Nephron (organoid): ENCODE results near the gene MGAT5.
A peak's percentile ranks its signal among the peaks of the same experiment; 100 is the strongest.

Experiments used
- H3K27ac Mint-ChIP-seq, 3 experiments: 2 replicates each; pipeline ENCODE4 v1.8.0; 2020; ENCODE audit warnings: mixed read lengths in 3 of 3, mild to moderate bottlenecking in 2 of 3, moderate library complexity in 1 of 3
- H3K27me3 Mint-ChIP-seq: 2 replicates; pipeline ENCODE4 v1.8.0; 2021; ENCODE audit warnings: low read depth, mild to moderate bottlenecking, moderate library complexity, mixed read lengths
- H3K36me3 Mint-ChIP-seq: 2 replicates; pipeline ENCODE4 v1.8.0; 2020; ENCODE audit warnings: low read depth, mixed read lengths
- H3K4me1 Mint-ChIP-seq: 2 replicates; pipeline ENCODE4 v1.8.0; 2020; ENCODE audit warnings: mixed read lengths
- H3K4me3 Mint-ChIP-seq, 3 experiments: 2 replicates each; pipeline ENCODE4 v1.8.0; 2020; ENCODE audit warnings: mild to moderate bottlenecking in 3 of 3, mixed read lengths in 3 of 3, moderate library complexity in 2 of 3
- H3K9me3 Mint-ChIP-seq: 2 replicates; pipeline ENCODE4 v1.8.0; 2020; ENCODE audit warnings: mixed read lengths
- TF ChIP-seq, protein P1 (sequence below), 3 experiments: fragments of 200-600 bp; sonication (generic); IDR thresholded peaks; one replicate each; pipeline ENCODE4 v1.5.0; 2021; ENCODE audit warnings: antibody characterized with exemption in 3 of 3; ENCODE audit not compliant: unreplicated experiment in 3 of 3

Gene MGAT5

DNA sequence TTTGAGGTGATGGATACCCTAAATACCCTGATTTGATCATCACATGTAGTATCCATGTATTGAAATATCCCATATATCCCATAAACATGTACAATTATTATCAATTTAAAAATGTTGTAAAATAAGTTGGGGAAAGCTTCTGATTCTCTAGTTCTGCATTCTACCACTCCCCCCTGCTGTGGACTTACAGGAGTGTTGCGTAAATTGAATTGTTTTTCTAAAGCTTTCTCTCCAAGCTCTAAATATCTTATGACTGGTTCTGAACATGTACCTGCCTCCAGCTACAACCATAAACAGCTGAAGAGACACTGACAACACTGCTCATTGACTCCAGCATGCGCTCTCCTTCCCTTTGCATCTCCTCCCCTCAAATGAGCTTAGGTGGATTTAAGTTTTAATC is 145.2 kb downstream of the MGAT5 start:
- peaks cover 26% of the 10 kb centered on the region for H3K4me1 Mint-ChIP-seq
- H3K27me3 Mint-ChIP-seq, result no peaks in the 10 kb centered on the region
- TF ChIP-seq, protein P1, sequence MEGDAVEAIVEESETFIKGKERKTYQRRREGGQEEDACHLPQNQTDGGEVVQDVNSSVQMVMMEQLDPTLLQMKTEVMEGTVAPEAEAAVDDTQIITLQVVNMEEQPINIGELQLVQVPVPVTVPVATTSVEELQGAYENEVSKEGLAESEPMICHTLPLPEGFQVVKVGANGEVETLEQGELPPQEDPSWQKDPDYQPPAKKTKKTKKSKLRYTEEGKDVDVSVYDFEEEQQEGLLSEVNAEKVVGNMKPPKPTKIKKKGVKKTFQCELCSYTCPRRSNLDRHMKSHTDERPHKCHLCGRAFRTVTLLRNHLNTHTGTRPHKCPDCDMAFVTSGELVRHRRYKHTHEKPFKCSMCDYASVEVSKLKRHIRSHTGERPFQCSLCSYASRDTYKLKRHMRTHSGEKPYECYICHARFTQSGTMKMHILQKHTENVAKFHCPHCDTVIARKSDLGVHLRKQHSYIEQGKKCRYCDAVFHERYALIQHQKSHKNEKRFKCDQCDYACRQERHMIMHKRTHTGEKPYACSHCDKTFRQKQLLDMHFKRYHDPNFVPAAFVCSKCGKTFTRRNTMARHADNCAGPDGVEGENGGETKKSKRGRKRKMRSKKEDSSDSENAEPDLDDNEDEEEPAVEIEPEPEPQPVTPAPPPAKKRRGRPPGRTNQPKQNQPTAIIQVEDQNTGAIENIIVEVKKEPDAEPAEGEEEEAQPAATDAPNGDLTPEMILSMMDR (IDR thresholded peaks at IDR 0.05; ENCODE audit: unreplicated experiment in 3 of 3), result no peak
- H3K4me3 Mint-ChIP-seq, result no peak overlapping the region
- H3K27ac Mint-ChIP-seq, result no peak overlapping the region
- no peaks in the 10 kb centered on the region for H3K9me3 Mint-ChIP-seq
- H3K36me3 Mint-ChIP-seq, result peaks cover 5% of the 10 kb centered on the region

- Mint-ChIP-seq H3K4me1 (peaks cover 43% of the 10 kb centered on the region), H3K9me3 (no peaks in the 10 kb centered on the region), H3K27ac (peak overlapping the region in 2 of 3 experiments; percentile 48 to 83), H3K4me3 (no peak overlapping the region), H3K36me3 (peaks cover 5% of the 10 kb centered on the region), H3K27me3 (no peaks in the 10 kb centered on the region)
- TF ChIP-seq, protein P1 (IDR thresholded peaks at IDR 0.05; ENCODE audit: unreplicated experiment in 3 of 3), result no peak
Measured at GRCh38 chr2:134401081-134401497, 147.2 kb downstream of the MGAT5 start.

- peak overlapping the region in 1 of 3 experiments; percentile 83 for H3K27ac Mint-ChIP-seq
- H3K4me3 Mint-ChIP-seq, result no peak overlapping the region
- no peaks in the 10 kb centered on the region for H3K27me3 Mint-ChIP-seq
- H3K9me3 Mint-ChIP-seq, result no peaks in the 10 kb centered on the region
- peaks cover 5% of the 10 kb centered on the region for H3K36me3 Mint-ChIP-seq
- peaks cover 45% of the 10 kb centered on the region for H3K4me1 Mint-ChIP-seq
- TF ChIP-seq, protein P1 (IDR thresholded peaks at IDR 0.05; ENCODE audit: unreplicated experiment in 3 of 3), result no peak
Measured at GRCh38 chr2:134401789-134402188, 147.9 kb downstream of the MGAT5 start.

- H3K4me3 Mint-ChIP-seq, result no peak overlapping the region
- peak overlapping the region in 2 of 3 experiments; percentile 83 to 84 for H3K27ac Mint-ChIP-seq
- H3K9me3 Mint-ChIP-seq, result no peaks in the 10 kb centered on the region
- H3K4me1 Mint-ChIP-seq, result peaks cover 45% of the 10 kb centered on the region
- peaks cover 5% of the 10 kb centered on the region for H3K36me3 Mint-ChIP-seq
- TF ChIP-seq, protein P1 (IDR thresholded peaks at IDR 0.05; ENCODE audit: unreplicated experiment in 3 of 3), result no peak
- H3K27me3 Mint-ChIP-seq, result no peaks in the 10 kb centered on the region
Measured at GRCh38 chr2:134402410-134402809, 148.5 kb downstream of the MGAT5 start.

GRCh38 chr2:134405611-134406081 is 151.8 kb downstream of the MGAT5 start:
- H3K27me3 Mint-ChIP-seq, result no peaks in the 10 kb centered on the region
- H3K36me3 Mint-ChIP-seq, result peaks cover 5% of the 10 kb centered on the region
- peak overlapping the region in 2 of 3 experiments; percentile 23 to 56 for H3K27ac Mint-ChIP-seq
- peaks cover 51% of the 10 kb centered on the region for H3K4me1 Mint-ChIP-seq
- no peak overlapping the region for H3K4me3 Mint-ChIP-seq
- TF ChIP-seq, protein P1 (IDR thresholded peaks at IDR 0.05; ENCODE audit: unreplicated experiment in 3 of 3), result no peak
- H3K9me3 Mint-ChIP-seq, result no peaks in the 10 kb centered on the region

DNA sequence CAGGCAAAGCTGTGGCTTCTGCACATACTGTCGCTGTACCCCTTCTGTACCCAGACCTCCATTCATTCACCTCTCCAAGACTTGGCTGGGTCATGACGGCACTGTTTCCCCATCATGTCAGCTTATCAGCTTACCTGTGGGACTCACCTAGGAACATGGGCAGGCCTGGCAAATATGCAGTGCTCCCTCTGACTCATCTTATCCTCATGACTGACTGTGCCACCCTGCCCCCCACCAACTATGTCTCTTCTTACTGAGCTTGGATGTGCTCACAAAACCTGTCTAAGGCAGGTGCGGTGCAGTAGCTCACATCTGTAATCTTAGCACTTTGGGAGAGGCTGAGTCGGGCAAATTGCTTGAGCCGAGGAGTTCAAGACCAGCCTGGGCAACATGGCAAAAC is 152.4 kb downstream of the MGAT5 start:
- Mint-ChIP-seq H3K36me3 (peaks cover 5% of the 10 kb centered on the region), H3K27ac (peak overlapping the region in 1 of 3 experiments; percentile 56), H3K4me1 (peaks cover 52% of the 10 kb centered on the region), H3K27me3 (no peaks in the 10 kb centered on the region), H3K4me3 (no peak overlapping the region), H3K9me3 (no peaks in the 10 kb centered on the region)
- TF ChIP-seq, protein P1 (IDR thresholded peaks at IDR 0.05; ENCODE audit: unreplicated experiment in 3 of 3), result no peak
